Measurements from ENCODE around the gene SNTG2.

The SNTG2 gene

GRCh38 chr2:943821-944220 is 6.8 kb upstream of the SNTG2 start:
- TF ChIP-seq CTCF (IDR thresholded peaks at IDR 0.05; ENCODE audit: borderline replicate concordance, insufficient read depth, low read depth, low read length): no peak
- H3K4me3 ChIP-seq (ENCODE audit: low read depth, low read length): no peak overlapping the region

GRCh38 chr2:944693-945092 is 6.0 kb upstream of the SNTG2 start:
- H3K4me3 ChIP-seq (ENCODE audit: low read depth, low read length): no peak overlapping the region
- TF ChIP-seq CTCF (IDR thresholded peaks at IDR 0.05; ENCODE audit: borderline replicate concordance, insufficient read depth, low read depth, low read length): no peak

GRCh38 chr2:945104-945503 is 5.5 kb upstream of the SNTG2 start:
- TF ChIP-seq CTCF (IDR thresholded peaks at IDR 0.05; ENCODE audit: borderline replicate concordance, insufficient read depth, low read depth, low read length): no peak
- H3K4me3 ChIP-seq (ENCODE audit: low read depth, low read length): no peak overlapping the region

- TF ChIP-seq CTCF (IDR thresholded peaks at IDR 0.05; ENCODE audit: borderline replicate concordance, insufficient read depth, low read depth, low read length): no peak
- H3K4me3 ChIP-seq (ENCODE audit: low read depth, low read length): no peak overlapping the region
Observed at GRCh38 chr2:946073-946948, 4.3 kb upstream of the SNTG2 start.

- H3K4me3 ChIP-seq (ENCODE audit: low read depth, low read length): no peak overlapping the region
- TF ChIP-seq CTCF (IDR thresholded peaks at IDR 0.05; ENCODE audit: borderline replicate concordance, insufficient read depth, low read depth, low read length): no peak
Observed at GRCh38 chr2:949384-950079, 1.1 kb upstream of the SNTG2 start.

GRCh38 chr2:951224-952006 is 766 bp downstream of the SNTG2 start:
- H3K4me3 ChIP-seq (ENCODE audit: low read depth, low read length): no peak overlapping the region
- TF ChIP-seq CTCF (IDR thresholded peaks at IDR 0.05; ENCODE audit: borderline replicate concordance, insufficient read depth, low read depth, low read length): no peak
